Stimulated activated CD8-positive, alpha-beta memory T cell treated with anti-CD3 and anti-CD28 coated beads, Interleukin-2, amount 100 ng/mL, for 1 hour (primary cell): ENCODE results near the gene ROCK2.
"Not testable (repeated sequence)": the region's sequence is repeated elsewhere in the genome, so short reads cannot be mapped to it uniquely, and the experiment has no call there.

Experiments
- DNase-seq, 2 donors: peaks; one replicate each; pipeline ENCODE4 v3.0.0-alpha.2; 2020; ENCODE audit warnings: low read depth in 2 of 2

Gene ROCK2

DNA sequence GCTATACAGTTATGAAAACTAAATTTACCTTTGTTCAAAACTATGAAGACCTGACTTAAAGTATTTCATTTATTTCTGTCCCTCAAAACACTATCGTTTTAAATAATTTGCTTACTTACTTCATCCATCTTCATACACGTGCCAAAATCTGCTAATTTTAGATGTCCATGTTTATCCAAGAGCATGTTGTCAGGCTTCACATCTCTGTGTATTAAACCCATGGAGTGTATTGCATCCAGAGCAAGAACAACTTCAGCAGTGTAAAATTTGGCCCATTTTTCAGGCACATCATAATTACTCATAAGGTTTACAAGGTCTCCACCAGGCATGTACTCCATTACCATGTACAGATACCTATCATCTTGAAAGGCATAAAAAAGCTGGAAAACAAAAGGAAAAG is 108.9 kb downstream of the ROCK2 start:
- no peak for DNase-seq

DNA sequence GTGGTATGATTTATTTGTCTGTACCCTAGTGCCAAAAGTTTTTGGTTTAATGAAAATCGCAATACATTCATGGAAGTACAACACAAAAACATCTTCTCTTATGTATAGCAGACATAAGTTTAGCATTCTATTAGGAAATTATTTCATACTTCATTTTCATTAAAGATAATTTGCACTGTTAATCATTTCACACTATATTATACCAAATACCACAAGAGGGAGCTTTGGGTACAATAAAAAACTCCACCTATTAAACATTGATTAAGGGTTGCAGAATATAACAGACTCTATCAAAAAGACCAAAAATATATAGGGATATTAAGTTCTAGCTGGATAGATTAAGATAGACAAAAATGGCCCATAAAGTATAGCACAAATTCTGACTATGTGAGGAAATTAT is 110.1 kb downstream of the ROCK2 start:
- DNase-seq = no peak

DNA sequence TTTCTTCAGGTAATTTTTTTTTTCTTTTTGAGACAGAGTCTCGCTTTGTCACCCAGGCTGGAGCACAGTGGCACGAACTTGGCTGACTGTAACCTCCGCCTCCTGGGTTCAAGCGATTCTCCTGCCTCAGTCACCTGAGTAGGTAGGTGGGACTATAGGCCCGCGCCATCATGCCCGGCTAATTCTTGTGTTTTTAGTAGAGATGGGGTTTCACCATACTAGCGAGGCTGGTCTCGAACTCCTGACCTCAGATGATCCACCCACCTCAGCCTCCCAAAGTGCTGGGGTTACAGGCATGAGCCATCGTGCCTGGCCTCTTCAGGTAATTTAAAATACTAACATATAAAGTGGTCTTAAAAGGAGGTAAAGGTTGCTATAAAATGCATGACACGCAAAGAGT is 113.2 kb downstream of the ROCK2 start:
- not testable (repeated sequence) for DNase-seq

- DNase-seq = no peak
These were observed 115.7 kb downstream of the ROCK2 start for GRCh38 chr2:11228692-11229091.

- DNase-seq = no peak
These were observed 116.8 kb downstream of the ROCK2 start for GRCh38 chr2:11227595-11227994.

- DNase-seq = no peak
These were observed 119.5 kb downstream of the ROCK2 start for GRCh38 chr2:11224887-11225286.

- no peak for DNase-seq
These were observed 121.6 kb downstream of the ROCK2 start for GRCh38 chr2:11222845-11223244.

- no peak for DNase-seq
These were observed 124.0 kb downstream of the ROCK2 start for GRCh38 chr2:11220445-11220844.

DNA sequence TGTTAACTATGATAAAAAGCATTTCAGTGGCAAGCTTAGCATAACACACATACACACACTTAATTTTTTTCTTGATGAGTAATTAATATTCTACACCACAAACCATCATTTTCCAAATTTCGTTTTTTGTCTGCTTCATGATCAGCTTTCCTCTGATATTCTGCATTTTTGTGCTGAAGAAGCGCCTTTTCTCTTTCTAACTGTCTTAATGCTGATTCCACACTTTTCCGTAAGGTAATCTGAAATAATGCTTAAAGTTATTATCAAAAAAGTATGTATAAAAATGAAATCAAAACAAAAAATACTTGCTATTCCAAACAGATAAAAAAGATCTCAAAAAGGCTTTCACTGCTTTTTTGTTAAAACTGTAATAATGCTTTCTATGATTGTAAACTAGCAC is 129.0 kb downstream of the ROCK2 start:
- DNase-seq = no peak

GRCh38 chr2:11214770-11215169 is 129.7 kb downstream of the ROCK2 start:
- DNase-seq = no peak

- DNase-seq = no peak
These were observed 130.5 kb downstream of the ROCK2 start for GRCh38 chr2:11213975-11214374.

DNA sequence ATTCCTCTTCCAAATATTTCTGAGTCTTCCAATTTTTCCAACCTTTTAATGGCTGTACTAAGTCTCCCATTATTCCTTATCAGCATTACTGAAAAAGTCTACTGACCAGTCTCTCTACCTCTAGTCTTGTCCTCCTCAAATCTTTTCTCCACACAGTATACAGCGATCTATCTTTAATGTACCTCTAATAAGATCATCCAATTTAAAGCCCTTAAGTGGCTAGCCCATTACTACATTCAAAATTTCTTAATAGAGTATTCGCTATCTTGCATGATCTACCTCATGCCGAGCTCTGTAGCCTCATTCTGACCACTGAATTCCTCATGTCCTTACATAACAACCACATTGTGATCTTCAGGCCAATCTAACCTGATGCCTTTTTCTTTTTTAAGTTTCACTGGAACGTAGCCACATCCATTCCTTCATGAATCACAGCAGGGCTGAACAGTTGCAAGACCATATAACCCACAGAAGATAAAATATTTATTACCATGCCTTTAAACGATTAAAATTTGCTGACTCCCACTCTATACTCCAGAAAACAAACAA is 131.3 kb downstream of the ROCK2 start:
- no peak for DNase-seq

GRCh38 chr2:11212645-11213044 is 131.8 kb downstream of the ROCK2 start:
- no peak for DNase-seq

DNA sequence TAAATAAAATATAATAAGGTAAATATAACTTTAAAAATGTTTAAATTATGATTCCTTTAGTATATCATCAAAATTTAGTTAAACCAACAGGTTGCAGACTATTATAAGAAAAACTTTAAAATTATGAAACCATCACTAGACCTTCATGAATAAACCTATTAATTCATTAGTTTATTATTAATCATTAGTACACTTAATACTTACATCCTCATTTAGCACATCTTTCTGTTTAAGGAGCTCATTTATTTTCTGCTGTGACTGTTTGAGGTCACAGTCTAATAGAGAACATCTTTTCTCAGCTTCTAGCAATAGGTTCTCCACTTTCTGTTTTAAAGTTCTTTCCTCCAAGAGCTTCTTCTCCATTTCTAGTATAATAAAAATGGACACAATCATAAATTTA is 136.4 kb downstream of the ROCK2 start:
- no peak for DNase-seq

- DNase-seq = no peak
These were observed 141.0 kb downstream of the ROCK2 start for GRCh38 chr2:11203480-11203879.

- no peak for DNase-seq
These were observed 142.5 kb downstream of the ROCK2 start for GRCh38 chr2:11201969-11202368.

GRCh38 chr2:11200651-11201050 is 143.8 kb downstream of the ROCK2 start:
- no peak for DNase-seq

GRCh38 chr2:11196246-11196645 is 148.2 kb downstream of the ROCK2 start:
- no peak for DNase-seq

- no peak for DNase-seq
These were observed 156.7 kb downstream of the ROCK2 start for GRCh38 chr2:11187731-11188130.

DNA sequence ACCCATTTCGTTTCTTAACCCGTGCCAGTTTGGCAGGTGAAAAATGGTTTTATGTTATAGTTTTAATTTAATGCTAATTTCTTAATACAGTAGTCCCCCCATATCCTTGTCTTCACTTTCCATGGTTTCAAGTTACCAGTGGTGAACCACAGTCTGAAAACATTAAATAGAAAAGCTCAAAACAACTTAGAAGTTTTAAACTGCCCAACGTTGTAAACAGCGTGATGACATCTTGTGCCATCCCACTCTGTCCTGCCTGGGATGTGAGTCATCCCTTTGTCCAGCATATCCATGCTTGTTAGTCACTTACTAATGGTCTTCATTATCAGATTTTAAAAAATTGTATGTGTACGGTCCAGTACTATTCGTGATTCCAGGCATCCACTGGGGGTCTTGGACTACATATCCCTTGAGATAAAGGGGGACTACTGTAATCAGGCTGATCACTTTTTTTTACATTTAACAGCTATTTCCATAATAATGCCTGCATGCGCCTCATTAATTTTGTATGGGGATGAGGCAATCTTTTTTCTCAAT is 157.3 kb downstream of the ROCK2 start:
- no peak for DNase-seq

DNA sequence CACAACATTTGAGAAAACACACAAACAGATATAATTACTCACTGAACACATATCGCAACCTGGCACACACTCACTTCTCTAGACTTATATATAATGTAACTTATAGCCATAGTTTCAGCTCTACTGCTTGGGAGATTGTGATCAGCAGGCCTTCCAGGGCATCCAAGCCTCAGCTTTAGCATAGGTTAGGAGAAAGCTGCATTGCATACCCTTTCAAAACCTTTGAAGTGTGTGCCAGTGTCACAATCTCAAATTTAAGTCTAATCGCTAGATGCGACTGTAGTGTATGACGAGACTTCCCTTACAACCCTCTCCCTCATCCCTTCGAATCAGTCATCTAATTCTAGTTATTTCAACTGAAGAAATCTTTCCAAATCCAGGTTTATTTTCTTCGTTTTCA is 158.3 kb downstream of the ROCK2 start:
- no peak for DNase-seq

DNA sequence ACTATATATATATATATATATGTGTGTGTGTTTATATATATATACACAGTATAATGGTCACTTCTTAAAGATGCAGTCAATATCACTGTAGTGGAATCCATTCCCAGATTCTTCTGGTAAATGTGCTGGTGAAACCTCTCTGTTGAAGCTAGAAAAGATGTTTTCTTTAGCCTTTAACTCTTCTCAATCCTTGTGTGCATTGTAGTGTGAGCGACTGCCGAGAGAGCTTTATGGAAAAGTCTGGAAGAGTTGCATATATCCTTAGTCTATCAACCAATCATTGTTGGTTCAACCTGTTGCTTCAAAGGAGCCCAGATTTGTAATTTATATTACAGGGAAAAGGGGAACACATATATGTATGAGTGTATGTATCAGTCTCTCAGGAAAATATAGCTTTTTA is 161.5 kb downstream of the ROCK2 start:
- no peak for DNase-seq

GRCh38 chr2:11180653-11181052 is 163.8 kb downstream of the ROCK2 start:
- DNase-seq = no peak

DNA sequence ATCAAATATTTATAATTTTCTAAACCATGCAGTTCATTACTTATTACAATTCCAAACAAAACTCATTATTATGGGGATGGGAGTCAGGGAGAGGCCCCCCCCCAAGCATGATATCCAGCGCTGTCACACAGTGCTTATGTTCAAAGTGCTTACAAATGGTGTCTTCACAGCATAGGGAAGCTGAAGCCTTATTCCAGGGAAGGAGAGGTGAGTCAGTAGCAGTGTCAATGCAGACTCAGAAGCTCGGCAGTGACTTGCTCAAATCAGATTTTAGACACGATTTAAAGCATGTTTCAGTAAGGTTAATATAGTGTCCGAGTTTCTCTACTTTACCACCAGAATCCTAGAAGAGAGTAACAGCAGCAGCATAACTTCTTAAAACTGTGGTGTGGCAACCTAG is 164.5 kb downstream of the ROCK2 start:
- DNase-seq = no peak
